ENCODE data around the gene TRPM6. TPM values are rescaled to one million over a fixed set of nuclear protein-coding genes. Genes with fewer than 3 reads are reported as not detected.
A peak's percentile ranks its signal among the peaks of the same experiment; 100 is the strongest.
"Not testable (repeated sequence)": the region's sequence is repeated elsewhere in the genome, so short reads cannot be mapped to it uniquely, and the experiment has no call there.

The TRPM6 gene
- 1.1 TPM for polyA plus RNA-seq (ENCODE audit: insufficient read length)
- long read RNA-seq, donor 1 = 0 reads
- long read RNA-seq, donor 2 = 0 reads
- long read RNA-seq, donor 3 = 0 reads
- long read RNA-seq, donor 4 = 0 reads
- long read RNA-seq, donor 5 = 0 reads
- long read RNA-seq, donor 6 = 0 reads
- long read RNA-seq, donor 7 = 0 reads
- long read RNA-seq, donor 8 = 0 reads

- peak; percentile 48 for DNase-seq
These were observed at the start of gene TRPM6 for GRCh38 chr9:74887041-74887980. TSS of gene TRPM6 (minus strand) at chr9:74887921. CDS start at chr9:74887856, 65 bp downstream.

- no peak for DNase-seq
These were observed 47.3 kb upstream of the TRPM6 start for GRCh38 chr9:74935008-74935407.

GRCh38 chr9:74921737-74922136 lies 34.0 kb upstream of the TRPM6 start:
- DNase-seq = no peak

GRCh38 chr9:74920944-74921626 lies 33.4 kb upstream of the TRPM6 start:
- DNase-seq = no peak

- no peak for DNase-seq
These were observed 22.3 kb upstream of the TRPM6 start for GRCh38 chr9:74910036-74910435.

- no peak for DNase-seq
These were observed 20.9 kb upstream of the TRPM6 start for GRCh38 chr9:74908665-74909064.

- no peak for DNase-seq
These were observed 19.4 kb upstream of the TRPM6 start for GRCh38 chr9:74907085-74907484.

GRCh38 chr9:74901001-74901400 lies 13.3 kb upstream of the TRPM6 start:
- DNase-seq = no peak

- DNase-seq = not testable (repeated sequence)
These were observed 728 bp upstream of the TRPM6 start for GRCh38 chr9:74888449-74888848.

- DNase-seq = no peak
These were observed 255 bp upstream of the TRPM6 start for GRCh38 chr9:74887981-74888370.

- DNase-seq = no peak
These were observed 11.3 kb downstream of the TRPM6 start for GRCh38 chr9:74876382-74876949.

- no peak for DNase-seq
These were observed 12.1 kb downstream of the TRPM6 start for GRCh38 chr9:74875656-74876055.

GRCh38 chr9:74874220-74874619 lies 13.5 kb downstream of the TRPM6 start:
- DNase-seq = no peak

GRCh38 chr9:74872619-74873233 lies 15.0 kb downstream of the TRPM6 start:
- no peak for DNase-seq

- DNase-seq = no peak
These were observed 20.2 kb downstream of the TRPM6 start for GRCh38 chr9:74867483-74867882.

GRCh38 chr9:74865177-74865576 lies 22.5 kb downstream of the TRPM6 start:
- DNase-seq = no peak

GRCh38 chr9:74861773-74862474 lies 25.8 kb downstream of the TRPM6 start:
- DNase-seq = no peak

GRCh38 chr9:74861071-74861470 lies 26.6 kb downstream of the TRPM6 start:
- no peak for DNase-seq

GRCh38 chr9:74860247-74860646 lies 27.5 kb downstream of the TRPM6 start:
- DNase-seq = not testable (repeated sequence)

- no peak for DNase-seq
These were observed 27.9 kb downstream of the TRPM6 start for GRCh38 chr9:74859786-74860185.

- no peak for DNase-seq
These were observed 28.8 kb downstream of the TRPM6 start for GRCh38 chr9:74858751-74859414.
